22Rv1 (cell line): ENCODE measurements around the gene SLC19A1.

Experiments
- ZFX ChIP-seq: fragments of 450-650 bp; IDR thresholded peaks from 2 replicates; pipeline ENCODE4 v1.6.1; 2017; ENCODE audit warnings: antibody characterized with exemption, borderline replicate concordance
- TF ChIP-seq, protein P1 (sequence below): fragments of 450-650 bp; IDR thresholded peaks from 2 replicates; pipeline ENCODE4 v1.5.1; 2017; ENCODE audit warnings: mild to moderate bottlenecking

DNA sequence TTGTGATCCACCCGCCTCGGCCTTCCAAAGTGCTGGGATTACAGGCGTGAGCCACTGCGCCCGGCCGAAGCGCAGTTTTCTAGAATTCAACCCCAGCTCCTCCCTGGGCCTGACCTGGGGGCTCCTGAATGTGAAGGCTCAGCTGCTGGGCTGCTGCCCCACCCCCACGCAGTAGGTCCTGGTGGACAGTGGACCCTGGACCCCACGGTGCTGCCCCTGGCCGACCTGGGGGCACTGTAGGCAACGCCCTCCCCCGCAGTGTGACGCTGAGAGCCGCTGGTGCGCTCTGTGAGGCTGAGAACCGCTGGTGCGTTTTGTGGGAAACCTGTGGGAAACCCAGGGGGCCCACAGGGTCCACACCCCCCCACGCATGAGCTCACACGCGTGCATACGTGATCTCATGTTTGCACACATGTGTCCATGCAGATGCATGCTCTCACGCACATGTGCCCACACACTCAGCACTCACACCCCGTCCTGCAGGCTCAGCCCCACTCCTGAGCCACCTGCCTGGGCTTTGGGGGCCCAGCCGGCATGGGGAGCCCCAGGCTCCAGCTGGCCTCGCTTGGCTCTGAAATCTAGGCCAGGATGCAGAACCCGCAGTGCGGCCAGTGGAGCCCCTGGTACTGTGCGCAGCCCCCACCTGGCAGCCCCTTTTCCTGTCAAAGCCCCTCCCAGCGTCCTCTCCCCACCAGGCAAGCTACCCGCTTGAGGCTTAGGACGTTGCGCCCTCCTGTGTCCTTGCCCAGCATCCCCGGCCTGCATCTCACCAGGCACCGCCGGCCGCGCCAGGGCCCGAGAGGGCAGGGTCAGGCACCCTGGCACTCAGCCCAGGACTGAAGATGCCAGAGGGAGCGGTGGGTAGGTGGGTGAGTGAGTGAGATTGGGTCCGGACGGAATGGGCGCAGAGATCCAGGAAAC is 69.5 kb downstream of the SLC19A1 start:
- TF ChIP-seq, protein P1, sequence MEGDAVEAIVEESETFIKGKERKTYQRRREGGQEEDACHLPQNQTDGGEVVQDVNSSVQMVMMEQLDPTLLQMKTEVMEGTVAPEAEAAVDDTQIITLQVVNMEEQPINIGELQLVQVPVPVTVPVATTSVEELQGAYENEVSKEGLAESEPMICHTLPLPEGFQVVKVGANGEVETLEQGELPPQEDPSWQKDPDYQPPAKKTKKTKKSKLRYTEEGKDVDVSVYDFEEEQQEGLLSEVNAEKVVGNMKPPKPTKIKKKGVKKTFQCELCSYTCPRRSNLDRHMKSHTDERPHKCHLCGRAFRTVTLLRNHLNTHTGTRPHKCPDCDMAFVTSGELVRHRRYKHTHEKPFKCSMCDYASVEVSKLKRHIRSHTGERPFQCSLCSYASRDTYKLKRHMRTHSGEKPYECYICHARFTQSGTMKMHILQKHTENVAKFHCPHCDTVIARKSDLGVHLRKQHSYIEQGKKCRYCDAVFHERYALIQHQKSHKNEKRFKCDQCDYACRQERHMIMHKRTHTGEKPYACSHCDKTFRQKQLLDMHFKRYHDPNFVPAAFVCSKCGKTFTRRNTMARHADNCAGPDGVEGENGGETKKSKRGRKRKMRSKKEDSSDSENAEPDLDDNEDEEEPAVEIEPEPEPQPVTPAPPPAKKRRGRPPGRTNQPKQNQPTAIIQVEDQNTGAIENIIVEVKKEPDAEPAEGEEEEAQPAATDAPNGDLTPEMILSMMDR = no peak
- no peak for TF ChIP-seq ZFX
